Measurements from ENCODE around the gene CUL9.

The CUL9 gene

DNA sequence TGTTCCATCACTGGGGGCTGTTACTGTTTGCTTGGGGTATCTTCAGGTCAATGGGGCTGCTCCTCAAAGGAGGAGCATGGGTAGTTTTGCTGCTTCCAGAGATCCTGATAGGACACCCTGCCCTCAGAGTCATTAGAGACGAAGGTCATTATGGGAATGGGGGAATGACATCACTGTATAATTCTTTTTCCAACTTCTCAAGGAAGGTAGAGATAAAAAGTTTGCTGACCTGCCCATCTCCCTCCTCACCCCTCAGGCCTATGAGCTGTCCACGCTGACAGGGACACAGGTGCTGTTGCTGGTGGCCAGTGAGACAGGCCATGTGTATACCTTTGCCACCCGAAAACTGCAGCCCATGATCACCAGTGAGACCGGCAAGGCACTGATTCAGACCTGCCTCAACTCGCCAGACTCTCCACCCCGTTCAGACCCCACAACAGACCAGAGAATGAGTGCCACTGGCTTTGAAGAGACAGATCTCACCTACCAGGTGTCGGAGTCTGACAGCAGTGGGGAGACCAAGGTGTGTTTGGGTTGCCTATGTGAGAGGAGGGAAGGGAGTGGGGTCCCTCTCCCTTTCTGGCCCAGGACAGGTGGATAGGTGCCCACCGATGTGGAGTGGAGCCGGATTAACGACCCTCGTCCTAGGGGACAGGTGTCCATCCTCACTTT, 8.3 kb upstream of the CUL9 start:
- FAIRE-seq = no peak

DNA sequence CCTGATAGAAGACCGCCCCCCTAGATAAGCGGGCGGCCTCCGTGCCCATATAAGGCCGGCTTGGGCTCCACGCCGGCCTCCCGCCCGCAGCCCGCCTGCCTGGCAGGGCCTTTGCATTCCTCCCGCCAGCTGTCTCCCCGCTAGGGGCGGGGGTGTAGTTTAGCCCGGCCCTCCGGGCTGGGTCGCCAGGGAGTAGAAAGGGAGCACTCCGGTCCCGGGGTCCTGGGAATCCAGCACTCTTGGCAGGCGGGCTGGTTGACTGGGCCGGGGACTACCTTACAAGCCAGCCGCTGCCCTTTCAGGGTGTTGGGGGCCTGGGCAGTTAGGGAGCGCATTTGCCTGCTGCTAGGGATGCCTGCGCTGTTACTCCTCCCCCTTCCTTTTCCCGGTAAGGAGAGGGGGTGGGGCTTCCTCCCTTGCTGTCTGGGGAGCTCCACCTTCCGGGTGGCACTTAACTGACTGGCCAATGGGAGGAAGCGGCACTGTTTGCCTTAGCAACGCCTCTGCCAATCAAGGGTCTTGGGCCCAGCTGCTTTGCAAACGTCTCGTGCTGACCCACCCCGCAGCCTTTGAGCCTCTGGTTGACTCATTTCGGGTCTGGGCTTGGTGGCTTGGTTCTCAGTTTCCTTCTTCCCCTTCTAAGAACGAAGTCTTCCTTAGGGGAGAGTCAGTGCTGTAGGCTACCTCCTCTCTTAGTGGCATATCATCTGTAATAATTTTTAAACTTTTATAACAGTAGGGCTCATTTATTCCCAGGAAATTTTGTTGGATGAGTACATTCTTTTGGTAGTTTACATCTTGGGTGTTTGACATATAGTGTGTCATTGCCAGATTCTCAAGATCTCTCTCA, 7.5 kb upstream of the CUL9 start:
- FAIRE-seq = peak; percentile 97

DNA sequence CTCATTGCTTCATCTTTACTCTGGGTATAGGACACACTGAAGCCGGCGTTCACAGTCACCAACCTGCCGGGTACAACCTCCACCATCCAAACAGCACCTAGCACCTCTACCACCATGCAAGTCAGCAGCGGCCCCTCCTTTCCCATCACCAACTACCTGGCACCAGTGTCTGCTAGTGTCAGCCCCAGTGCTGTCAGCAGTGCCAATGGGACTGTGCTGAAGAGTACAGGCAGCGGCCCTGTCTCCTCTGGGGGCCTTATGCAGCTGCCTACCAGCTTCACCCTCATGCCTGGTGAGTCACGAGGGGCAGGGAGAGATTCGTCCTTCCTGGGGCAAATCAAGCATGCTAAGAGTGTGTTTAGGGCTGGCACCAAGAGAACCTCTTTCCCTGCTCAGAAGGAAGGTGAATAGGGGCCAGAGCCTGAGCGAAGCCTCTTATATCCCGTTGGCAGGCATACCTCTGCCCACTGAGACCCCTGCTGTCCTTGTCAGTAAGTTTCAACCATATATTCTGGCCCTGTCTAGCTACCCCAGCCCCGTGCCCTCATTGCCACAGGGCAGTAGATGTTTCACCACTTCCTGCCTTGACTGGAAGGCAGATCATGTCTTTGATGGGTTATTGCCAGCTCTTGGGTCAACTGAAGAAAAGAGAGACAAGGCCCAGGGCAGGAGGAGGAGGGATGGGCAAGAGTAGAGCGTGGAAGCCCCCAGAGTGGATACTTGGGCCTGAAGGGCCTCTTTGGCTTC, 6.1 kb upstream of the CUL9 start:
- no peak for FAIRE-seq

DNA sequence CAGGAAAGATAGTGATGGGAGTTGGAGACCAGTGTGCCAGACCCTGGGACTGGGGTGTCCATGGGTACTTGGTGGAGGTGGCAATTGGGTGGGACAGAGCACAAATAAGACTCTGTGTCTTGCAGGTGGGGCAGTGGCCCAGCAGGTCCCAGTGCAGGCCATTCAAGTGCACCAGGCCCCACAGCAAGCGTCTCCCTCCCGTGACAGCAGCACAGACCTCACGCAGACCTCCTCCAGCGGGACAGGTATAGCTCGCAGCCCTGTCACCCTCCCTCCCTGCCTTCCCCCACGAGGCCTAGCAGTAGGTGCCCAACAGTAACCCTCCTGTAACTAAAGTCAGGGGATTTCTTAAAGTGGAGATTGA, 5.6 kb upstream of the CUL9 start:
- FAIRE-seq = no peak

DNA sequence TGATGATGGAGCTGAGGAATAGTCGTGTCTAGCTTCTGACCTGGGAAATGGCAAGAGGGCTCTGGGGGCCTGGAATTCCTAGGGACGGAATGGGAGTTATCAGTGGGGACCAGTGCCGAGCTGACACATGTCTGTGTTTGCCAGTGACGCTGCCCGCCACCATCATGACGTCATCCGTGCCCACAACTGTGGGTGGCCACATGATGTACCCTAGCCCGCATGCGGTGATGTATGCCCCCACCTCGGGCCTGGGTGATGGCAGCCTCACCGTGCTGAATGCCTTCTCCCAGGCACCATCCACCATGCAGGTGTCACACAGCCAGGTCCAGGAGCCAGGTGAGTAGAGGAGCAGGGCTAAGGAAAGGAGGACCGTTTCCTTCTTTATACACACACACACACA, 3.8 kb upstream of the CUL9 start:
- no peak for FAIRE-seq

DNA sequence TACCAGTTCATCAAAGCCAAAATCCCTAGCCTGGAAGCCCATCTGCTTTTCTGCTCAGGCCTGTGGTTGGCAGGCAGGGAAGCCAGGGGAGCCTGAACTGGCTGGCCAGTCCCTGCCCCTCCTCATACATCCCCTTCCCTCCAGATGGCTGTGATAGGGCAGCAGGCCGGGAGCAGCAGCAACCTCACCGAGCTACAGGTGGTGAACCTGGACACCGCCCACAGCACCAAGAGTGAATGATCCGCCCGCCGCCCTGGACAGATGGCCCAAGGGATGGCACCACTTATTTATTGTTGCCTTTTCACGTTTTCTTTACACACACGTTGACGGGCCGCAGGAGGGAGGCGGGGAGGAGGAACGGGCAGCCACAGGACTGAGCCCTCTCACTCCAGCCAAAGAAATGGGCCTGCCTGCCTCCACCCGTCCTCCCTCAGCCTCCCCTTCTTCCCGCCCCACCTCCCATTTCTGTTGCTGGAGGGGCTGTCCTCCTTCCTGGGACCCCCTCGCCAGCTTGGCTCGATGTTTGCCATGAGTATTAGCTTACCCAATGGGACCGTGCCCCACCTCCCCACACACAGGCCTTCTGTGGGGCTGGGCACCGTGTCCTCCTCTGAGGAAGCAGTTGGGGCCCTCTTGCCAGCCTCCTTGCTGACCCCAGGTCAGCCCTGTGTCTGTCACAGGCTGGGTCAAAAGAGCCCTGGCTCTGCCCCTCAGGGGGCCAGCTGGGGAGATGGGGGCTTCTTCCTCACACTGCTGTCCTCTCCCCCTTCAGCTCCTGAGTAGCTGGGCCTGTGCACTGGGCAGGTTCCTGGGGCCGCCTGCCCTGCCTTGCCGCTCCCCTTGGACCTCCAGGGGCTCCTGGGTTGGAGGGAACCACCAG, 2.8 kb upstream of the CUL9 start:
- FAIRE-seq = no peak

DNA sequence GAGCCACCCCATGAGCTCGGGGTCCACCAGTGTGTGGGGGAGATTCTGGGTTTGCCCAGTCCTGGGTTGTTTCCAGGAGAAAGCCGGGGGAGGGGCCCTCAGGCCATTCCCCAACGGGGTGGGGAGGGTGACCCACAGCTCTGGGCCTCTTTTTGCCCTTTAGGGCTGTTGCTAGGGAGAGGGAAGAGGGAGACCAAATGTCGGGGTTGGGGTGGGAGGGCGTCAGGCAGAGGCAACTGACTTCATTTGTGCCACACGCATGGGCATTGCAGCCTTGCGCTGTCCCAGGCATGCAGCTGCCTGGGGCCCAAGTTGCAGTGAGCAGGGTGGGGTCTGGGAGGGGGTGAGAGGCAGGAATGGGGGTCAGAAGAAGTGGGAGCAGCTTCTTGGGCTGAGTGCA, 1.9 kb upstream of the CUL9 start:
- FAIRE-seq = no peak

DNA sequence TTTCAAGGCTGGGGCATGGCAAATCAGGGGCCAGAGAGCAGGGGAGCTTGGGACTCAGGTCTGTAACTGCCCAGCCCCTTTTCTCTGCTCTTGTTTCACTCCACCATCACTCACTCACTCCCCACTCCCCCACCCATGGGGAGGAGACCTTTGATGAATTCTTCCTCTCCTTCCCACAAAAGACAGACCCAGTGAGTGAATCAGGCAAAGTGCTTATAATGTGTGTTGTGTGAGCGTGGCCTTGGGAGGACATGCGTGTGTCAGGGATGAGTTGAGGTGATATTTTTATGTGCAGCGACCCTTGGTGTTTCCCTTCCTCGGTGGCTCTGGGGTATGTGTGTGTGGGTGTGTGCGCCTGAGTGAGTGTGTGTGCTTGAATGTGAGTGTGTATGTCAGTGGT, 1.0 kb upstream of the CUL9 start:
- no peak for FAIRE-seq

DNA sequence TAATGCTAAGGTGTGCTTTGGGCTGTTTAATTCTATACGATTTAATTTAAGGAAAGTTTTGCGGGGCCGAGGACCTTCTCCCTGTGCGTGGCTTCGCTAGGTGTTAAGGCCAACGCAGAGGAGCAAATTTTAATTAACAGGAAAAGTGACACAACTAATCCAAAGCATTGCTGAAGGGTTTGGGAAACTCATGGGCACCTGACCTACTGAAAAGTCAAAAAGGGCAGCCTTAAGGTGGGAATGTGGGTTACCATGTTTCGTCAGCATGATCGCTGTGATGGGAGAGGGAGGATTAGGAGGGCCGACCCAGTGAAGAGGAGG, 415 bp upstream of the CUL9 start:
- no peak for FAIRE-seq

DNA sequence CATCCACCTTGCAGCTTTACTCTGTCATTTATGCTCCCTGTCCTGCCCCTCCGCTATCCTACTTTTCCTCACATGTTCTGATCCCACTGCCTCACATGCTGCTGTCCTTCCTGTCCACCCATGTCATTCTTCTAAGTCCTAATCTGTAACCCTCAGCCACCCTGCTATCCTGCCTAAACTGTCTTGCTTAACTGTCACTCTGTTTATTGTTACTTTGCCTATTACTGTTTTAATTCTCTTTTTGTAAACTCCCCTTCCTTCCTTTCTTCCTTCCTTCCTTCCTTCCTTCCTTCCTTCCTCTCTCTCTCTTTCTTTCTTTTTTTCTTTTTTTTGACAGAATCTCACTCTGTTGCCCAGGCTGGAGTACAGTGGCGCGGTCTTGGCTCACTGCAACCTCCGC, 1.4 kb downstream of the CUL9 start:
- no peak for FAIRE-seq

DNA sequence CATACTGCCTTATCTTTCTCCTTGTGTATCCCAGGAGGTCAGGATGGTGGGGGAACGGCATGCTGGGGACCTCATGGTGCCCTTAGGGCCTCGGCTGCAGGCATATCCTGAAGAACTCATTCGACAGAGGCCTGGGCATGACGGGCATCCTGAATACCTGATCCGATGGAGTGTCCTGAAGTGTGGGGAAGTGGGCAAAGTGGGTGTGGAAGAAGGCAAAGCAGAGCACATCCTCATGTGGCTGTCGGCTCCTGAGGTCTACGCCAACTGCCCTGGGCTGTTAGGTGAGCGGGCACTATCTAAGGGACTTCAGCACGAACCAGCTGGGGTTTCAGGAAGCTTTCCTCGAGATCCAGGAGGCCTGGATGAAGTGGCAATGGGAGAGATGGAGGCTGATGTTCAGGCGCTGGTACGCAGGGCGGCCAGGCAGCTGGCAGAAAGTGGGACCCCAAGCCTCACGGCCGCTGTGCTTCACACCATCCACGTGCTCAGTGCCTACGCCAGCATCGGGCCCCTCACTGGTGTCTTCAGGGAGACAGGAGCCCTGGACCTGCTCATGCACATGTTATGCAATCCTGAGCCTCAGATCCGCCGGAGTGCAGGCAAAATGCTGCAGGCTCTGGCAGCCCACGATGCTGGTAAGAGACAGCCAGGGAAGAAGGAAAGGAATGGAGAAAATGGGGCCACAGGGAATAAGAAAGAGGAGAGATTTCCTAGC, 2.4 kb downstream of the CUL9 start:
- no peak for FAIRE-seq

DNA sequence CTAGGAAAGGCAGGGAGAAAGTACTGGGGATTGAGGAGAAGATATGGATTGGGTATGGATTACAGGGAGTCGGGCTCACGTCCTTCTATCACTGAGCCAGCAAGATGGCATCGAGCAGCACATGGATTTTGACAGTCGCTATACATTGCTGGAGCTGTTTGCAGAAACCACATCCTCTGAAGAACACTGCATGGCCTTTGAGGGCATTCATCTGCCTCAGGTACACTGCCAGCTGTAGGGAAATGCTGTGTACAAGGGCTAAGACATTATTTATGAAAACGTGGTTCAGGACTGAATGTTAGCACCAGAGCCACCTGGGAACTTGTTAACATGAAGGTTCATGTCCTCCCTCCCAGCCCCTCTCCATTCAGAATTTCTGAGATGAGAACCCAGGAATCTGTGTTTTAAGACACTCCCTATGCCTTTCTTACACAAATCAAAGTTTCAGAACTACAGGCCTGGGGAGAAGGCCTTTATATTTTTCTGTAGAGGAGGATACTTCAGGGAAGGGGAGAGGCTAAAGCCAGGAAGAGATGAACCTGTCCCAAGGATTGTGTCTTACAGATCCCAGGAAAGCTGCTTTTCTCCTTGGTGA, 3.5 kb downstream of the CUL9 start:
- no peak for FAIRE-seq

DNA sequence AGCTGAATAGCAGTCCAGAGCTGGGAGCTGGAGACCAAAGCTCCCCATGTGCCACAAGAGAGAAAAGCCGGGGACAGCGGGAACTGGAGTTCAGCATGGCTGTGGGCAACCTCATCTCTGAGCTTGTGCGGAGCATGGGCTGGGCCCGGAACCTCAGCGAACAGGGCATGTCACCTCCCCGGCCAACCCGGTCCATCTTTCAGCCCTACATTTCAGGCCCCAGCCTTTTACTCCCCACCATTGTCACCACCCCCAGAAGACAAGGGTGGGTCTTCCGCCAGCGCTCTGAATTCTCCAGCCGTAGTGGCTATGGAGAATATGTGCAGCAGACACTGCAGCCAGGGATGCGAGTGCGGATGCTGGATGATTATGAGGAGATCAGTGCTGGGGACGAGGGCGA, 4.0 kb downstream of the CUL9 start:
- FAIRE-seq = no peak

DNA sequence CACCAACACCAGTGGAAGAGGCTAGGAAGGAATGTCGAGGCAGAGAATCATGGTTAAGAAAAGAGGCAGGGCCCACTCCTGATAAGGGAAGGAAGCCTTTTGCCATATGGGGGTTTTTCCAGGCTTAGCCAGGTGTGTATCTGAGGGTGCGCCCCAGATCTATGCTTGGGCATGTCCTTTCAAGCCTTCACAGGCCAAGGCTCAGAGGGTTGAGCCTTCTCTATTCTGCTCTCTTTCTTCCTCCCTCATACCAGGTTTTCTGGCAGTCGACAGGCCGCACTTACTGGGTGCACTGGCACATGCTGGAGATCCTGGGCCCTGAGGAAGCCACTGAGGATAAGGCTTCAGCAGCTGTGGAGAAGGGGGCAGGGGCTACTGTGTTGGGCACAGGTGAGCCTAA, 4.7 kb downstream of the CUL9 start:
- FAIRE-seq = no peak

DNA sequence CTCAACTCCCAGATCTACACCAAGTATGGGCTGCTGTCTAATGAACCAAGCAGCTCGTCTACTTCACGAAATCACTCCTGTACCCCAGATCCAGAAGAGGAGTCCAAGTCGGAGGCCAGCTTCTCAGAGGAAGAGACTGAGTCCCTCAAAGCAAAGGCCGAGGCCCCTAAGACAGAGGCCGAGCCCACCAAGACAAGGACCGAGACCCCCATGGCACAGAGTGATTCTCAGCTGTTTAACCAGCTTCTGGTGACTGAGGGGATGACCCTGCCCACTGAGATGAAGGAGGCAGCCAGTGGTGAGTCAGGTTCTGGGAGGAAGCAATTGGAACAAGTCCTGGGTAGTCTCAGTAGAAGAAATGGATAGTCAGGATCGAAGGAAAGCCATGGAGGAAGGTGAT, 5.8 kb downstream of the CUL9 start:
- no peak for FAIRE-seq

DNA sequence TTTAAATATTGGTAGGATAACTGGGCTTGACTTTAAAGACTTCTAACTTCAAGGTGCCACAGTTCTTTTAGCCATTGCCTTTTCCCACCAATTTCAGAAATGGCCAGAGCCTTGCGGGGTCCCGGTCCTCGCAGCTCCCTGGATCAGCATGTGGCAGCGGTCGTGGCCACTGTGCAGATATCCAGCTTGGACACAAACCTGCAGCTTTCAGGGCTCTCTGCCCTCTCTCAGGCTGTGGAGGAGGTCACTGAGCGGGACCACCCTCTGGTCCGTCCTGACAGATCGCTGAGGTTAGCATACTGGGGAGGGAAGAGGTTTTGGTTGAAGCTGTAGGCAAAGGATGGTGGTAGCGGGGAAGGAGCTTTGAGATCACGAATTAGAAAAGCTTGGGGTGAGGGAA, 6.4 kb downstream of the CUL9 start:
- no peak for FAIRE-seq

DNA sequence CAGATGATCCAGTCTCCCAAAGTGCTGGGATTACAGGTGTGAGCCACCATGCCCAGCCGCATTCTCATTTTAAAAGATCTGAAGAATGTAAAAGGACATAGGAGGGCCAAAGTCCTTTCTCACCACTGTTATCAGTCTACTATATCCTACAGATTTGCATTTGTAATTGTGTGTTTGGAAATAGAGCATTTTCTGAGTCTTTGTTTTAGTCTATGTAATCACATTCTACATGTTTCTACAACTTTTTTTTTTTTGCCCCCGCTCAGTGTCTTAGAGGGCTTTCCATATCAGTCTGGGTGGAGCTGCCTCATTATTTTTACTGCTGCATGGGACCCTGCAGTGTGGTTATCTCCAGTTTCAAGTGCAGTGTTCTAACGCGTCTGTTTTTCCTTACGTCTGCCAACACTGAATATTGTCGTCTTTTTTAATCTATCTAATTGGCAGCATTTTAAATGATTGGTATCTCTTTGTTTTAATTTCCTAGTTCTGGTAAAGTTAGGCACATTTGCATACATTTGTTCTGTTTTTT, 7.8 kb downstream of the CUL9 start:
- FAIRE-seq = no peak

DNA sequence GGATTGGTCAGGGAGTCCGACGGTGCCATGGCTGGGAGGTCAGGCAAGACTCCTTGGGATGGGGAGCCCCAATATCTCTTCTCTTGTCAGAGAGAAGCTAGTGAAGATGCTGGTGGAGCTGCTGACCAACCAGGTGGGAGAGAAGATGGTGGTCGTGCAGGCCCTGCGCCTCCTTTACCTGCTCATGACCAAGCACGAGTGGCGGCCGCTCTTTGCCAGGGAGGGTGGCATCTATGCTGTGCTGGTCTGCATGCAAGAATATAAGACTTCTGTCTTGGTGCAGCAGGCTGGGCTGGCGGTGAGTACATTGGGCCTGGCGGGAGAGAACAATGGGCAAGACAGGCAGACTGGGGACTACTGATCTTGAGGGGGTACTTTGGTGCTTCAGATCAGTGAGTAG, 10.9 kb downstream of the CUL9 start:
- FAIRE-seq = no peak

DNA sequence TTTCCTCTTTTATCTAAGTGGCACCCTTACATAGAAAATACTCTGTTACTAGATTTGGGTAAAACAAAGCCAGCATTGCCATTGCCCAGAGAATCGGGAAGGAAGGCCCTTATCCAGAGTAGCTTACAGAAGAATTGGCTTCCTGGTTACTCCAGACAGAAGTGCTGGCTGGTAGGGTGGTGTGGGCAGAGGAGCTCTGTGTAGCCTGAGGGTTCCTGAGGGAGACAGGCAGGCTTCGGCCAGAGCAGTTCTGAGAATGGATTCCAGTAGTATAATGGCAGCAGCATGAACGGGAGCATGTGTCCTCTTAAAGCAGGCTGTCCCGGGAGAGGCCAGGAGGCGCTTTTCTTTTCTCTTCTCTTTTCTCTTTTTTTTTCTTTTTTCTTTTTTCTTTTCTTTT, 11.9 kb downstream of the CUL9 start:
- FAIRE-seq = no peak

DNA sequence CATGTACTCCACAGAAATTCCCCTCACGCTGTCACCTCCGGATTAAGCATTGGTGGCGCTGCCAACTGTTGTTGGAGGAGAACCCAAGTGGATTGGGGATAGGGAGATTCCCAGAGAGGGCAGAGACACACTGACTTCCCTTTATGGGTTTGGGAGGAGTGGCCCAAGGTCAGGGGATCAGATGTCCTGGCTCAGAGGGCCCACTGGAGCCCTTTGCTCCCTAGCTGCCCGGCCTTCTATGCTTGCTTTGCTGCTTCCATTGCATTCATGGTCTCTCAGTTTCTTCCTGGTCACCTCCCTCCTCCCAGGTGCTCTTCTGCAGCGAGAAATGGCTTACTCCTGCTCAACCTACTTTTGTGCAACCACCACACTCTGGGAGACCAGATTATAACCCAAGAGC, 14.3 kb downstream of the CUL9 start:
- FAIRE-seq = no peak

DNA sequence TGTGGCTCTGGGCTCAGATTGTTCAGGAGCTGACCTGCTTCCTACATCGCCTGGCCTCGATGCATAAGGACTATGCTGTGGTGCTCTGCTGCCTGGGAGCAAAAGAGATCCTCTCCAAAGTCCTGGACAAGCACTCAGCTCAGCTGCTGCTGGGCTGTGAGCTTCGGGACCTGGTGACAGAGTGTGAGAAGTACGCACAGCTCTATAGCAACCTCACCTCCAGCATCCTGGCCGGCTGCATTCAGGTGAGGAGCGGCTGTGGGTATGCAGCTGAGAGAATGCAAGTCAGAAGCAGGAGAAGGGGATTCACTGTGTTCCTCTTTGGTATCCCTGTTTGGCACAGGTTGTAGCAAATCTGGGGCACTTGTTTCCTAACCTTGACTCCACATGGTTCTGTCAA, 17.9 kb downstream of the CUL9 start:
- no peak for FAIRE-seq

DNA sequence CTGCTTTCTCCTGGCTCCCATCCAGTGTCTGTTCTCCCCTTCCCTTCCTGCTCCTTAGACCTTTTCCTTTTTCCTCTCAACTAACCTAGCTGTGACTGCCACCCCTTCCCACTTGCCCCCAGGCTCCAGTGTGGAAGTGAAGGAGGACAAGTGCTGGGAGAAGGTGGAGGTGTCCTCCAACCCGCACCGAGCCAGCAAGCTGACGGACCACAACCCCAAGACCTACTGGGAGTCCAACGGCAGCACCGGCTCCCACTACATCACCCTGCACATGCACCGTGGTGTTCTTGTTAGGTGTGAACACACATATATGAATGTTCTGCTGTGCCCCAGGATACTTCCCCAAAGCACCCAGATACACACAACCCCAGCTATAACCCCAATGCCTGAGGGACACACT, 18.5 kb downstream of the CUL9 start:
- no peak for FAIRE-seq
